Gastrocnemius medialis (tissue), 4 donors: ENCODE measurements around the gene PTPRN2.

Experiments used
- CTCF ChIP-seq, 5 experiments: fragments of 450-650 bp in 3 of 5; fragments of 200-600 bp in 2 of 5; sonication (generic) in 2 of 5; IDR thresholded peaks in 4 of 5; conservative IDR thresholded peaks in 1 of 5; 1 replicate in 4 of 5; 2 replicates in 1 of 5; pipeline ENCODE4 v1.5.1; 2016 to 2019; ENCODE audit warnings: antibody characterized with exemption in 5 of 5, mild to moderate bottlenecking in 3 of 5, moderate library complexity in 3 of 5
- POLR2A ChIP-seq, 2 donors: fragments of 450-650 bp; IDR thresholded peaks; one replicate each; pipeline ENCODE4 v1.6.1; 2017; ENCODE audit warnings: antibody characterized with exemption in 2 of 2, mild to moderate bottlenecking in 2 of 2, moderate library complexity in 2 of 2

- TF ChIP-seq POLR2A (IDR thresholded peaks at IDR 0.05) (no peak), CTCF (IDR thresholded peaks at IDR 0.05 in 4 of 5, conservative IDR thresholded peaks at IDR 0.05 in 1 of 5) (no peak)
Observed at GRCh38 chr7:157609516-157609915, 978.1 kb downstream of the PTPRN2 start.
